Stimulated activated CD4-positive, alpha-beta T cell treated with anti-CD3 and anti-CD28 coated beads, TNF-alpha, amount 100 ng/mL, for 1 hour (primary cell): ENCODE data around the gene DCDC2C.
A peak's percentile ranks its signal among the peaks of the same experiment; 100 is the strongest.

Experiments used
- DNase-seq, 3 donors: peaks; one replicate each; pipeline ENCODE4 v3.0.0-alpha.2; 2020; ENCODE audit warnings: low read depth in 3 of 3, low spot score in 1 of 3

Gene DCDC2C

GRCh38 chr2:3769766-3770165, 66.4 kb downstream of the DCDC2C start:
- DNase-seq, result no peak

- no peak for DNase-seq
Observed at GRCh38 chr2:3770724-3771415, 67.5 kb downstream of the DCDC2C start.

- no peak for DNase-seq
Observed at GRCh38 chr2:3771576-3771975, 68.2 kb downstream of the DCDC2C start.

- DNase-seq, result no peak
Observed at GRCh38 chr2:3774336-3774735, 71.0 kb downstream of the DCDC2C start.

- no peak for DNase-seq
Observed at GRCh38 chr2:3776311-3776710, 72.9 kb downstream of the DCDC2C start.

- DNase-seq, result no peak
Observed at GRCh38 chr2:3777966-3778365, 74.6 kb downstream of the DCDC2C start.

- no peak for DNase-seq
Observed at GRCh38 chr2:3778851-3779495, 75.6 kb downstream of the DCDC2C start.

- DNase-seq, result no peak
Observed at GRCh38 chr2:3779496-3780049, 76.2 kb downstream of the DCDC2C start.

GRCh38 chr2:3780477-3781402, 77.4 kb downstream of the DCDC2C start:
- peak in 1 of 3 donors; percentile 10 for DNase-seq

- no peak for DNase-seq
Observed at GRCh38 chr2:3784731-3785130, 81.4 kb downstream of the DCDC2C start.

- no peak for DNase-seq
Observed at GRCh38 chr2:3785220-3785889, 82.0 kb downstream of the DCDC2C start.

- no peak for DNase-seq
Observed at GRCh38 chr2:3785890-3786273, 82.5 kb downstream of the DCDC2C start.

GRCh38 chr2:3787768-3788167, 84.4 kb downstream of the DCDC2C start:
- DNase-seq, result no peak

GRCh38 chr2:3789256-3789655, 85.9 kb downstream of the DCDC2C start:
- DNase-seq, result no peak

- no peak for DNase-seq
Observed at GRCh38 chr2:3793249-3793648, 89.9 kb downstream of the DCDC2C start.

- no peak for DNase-seq
Observed at GRCh38 chr2:3801506-3801905, 98.1 kb downstream of the DCDC2C start.

GRCh38 chr2:3805201-3805939, 102.0 kb downstream of the DCDC2C start:
- DNase-seq, result no peak

- DNase-seq, result no peak
Observed at GRCh38 chr2:3806168-3806567, 102.8 kb downstream of the DCDC2C start.

GRCh38 chr2:3806730-3807129, 103.4 kb downstream of the DCDC2C start:
- DNase-seq, result no peak

- no peak for DNase-seq
Observed at GRCh38 chr2:3807853-3808252, 104.5 kb downstream of the DCDC2C start.
